A673 (cell line): ENCODE measurements around the gene TEK.

ENCODE experiments used
- CTCF ChIP-seq: fragments of 300-800, 200-600 bp; sonication (generic); conservative IDR thresholded peaks from 2 replicates; pipeline ENCODE4 v1.5.1; 2017; ENCODE audit warnings: low read depth, mild to moderate bottlenecking, antibody characterized with exemption, low read length, moderate library complexity, mixed read lengths
- EZH2 ChIP-seq: fragments of 200-600 bp; sonication (generic); IDR thresholded peaks from 2 replicates; pipeline ENCODE4 v1.6.1; 2017; ENCODE audit warnings: borderline replicate concordance, low read depth, mild to moderate bottlenecking, mixed read lengths, antibody characterized with exemption, low read length; ENCODE audit not compliant: poor library complexity, severe bottlenecking

GRCh38 chr9:27273186-27273585 lies 164.2 kb downstream of the TEK start:
- TF ChIP-seq CTCF = no peak
- TF ChIP-seq EZH2 = no peak
